ENCODE results near the gene NRAP. TPM values are rescaled to one million over a fixed set of nuclear protein-coding genes. Genes with fewer than 3 reads are reported as not detected.

The NRAP gene
- total RNA-seq, 4 donors from 2014 or later, result under 0.01 TPM; not detected in 3

GRCh38 chr10:113686028-113686427 lies 22.2 kb upstream of the NRAP start:
- TF ChIP-seq CTCF (IDR thresholded peaks at IDR 0.05) (no peak), POLR2A (IDR thresholded peaks at IDR 0.05) (no peak), EP300 (IDR thresholded peaks at IDR 0.05) (no peak)
- Histone ChIP-seq H3K27ac (no peak overlapping the region), H3K9me3 (peaks cover 0 to 48% (median 9%) of the 10 kb centered on the region in 4 donors), H3K36me3 (peaks cover 0 to 31% (median 0%) of the 10 kb centered on the region in 3 donors), H3K4me3 (no peak overlapping the region), H3K4me1 (peaks cover 0 to 13% (median 9%) of the 10 kb centered on the region in 4 donors), H3K27me3 (no peaks in the 10 kb centered on the region)
- 96 to 97% methylated on average over 3 of the region's 3 CpGs for WGBS, 2 donors
- no peak for DNase-seq (ENCODE audit: low spot score in 2 of 2)

- 83 to 95% methylated on average over 2 of the region's 2 CpGs for WGBS, 2 donors
- H3K36me3 ChIP-seq, result peaks cover 0 to 28% (median 0%) of the 10 kb centered on the region in 3 donors
- peaks cover 0 to 24% (median 16%) of the 10 kb centered on the region in 4 donors for H3K4me1 ChIP-seq
- no peaks in the 10 kb centered on the region for H3K27me3 ChIP-seq
- TF ChIP-seq CTCF (IDR thresholded peaks at IDR 0.05), result no peak
- TF ChIP-seq EP300 (IDR thresholded peaks at IDR 0.05), result no peak
- no peak overlapping the region for H3K27ac ChIP-seq
- H3K9me3 ChIP-seq, result peaks cover 0 to 38% (median 7%) of the 10 kb centered on the region in 4 donors
- H3K4me3 ChIP-seq, result no peak overlapping the region
- no peak for DNase-seq (ENCODE audit: low spot score in 2 of 2)
These were observed 19.5 kb upstream of the NRAP start for GRCh38 chr10:113683300-113683699.

GRCh38 chr10:113681533-113682470 lies 18.0 kb upstream of the NRAP start:
- 67% methylated on average over 5 of the region's 5 CpGs for WGBS, 2 donors
- Histone ChIP-seq H3K9me3 (peaks cover 0 to 25% (median 3%) of the 10 kb centered on the region in 4 donors), H3K27me3 (no peaks in the 10 kb centered on the region), H3K4me3 (peak overlapping the region in 1 of 4 donors; percentile 78), H3K4me1 (peaks cover 0 to 24% (median 16%) of the 10 kb centered on the region in 4 donors), H3K27ac (peak overlapping the region in 3 of 4 donors; percentile 13 to 95 (median 88)), H3K36me3 (peaks cover 0 to 20% (median 0%) of the 10 kb centered on the region in 3 donors)
- no peak for TF ChIP-seq POLR2A (IDR thresholded peaks at IDR 0.05)
- TF ChIP-seq CTCF (IDR thresholded peaks at IDR 0.05), result no peak
- no peak for TF ChIP-seq EP300 (IDR thresholded peaks at IDR 0.05)
- no peak for DNase-seq (ENCODE audit: low spot score in 2 of 2)

GRCh38 chr10:113680190-113681111 lies 16.6 kb upstream of the NRAP start:
- H3K4me3 ChIP-seq, result peak overlapping the region; percentile 78 to 92 (median 86)
- DNase-seq (ENCODE audit: low spot score in 2 of 2), result peak; percentile 21 to 52
- H3K9me3 ChIP-seq, result peaks cover 0 to 11% (median 0%) of the 10 kb centered on the region in 4 donors
- peaks cover 0 to 17% (median 0%) of the 10 kb centered on the region in 3 donors for H3K36me3 ChIP-seq
- no peak for TF ChIP-seq POLR2A (IDR thresholded peaks at IDR 0.05)
- peak in 1 of 2 donors; percentile 36 for TF ChIP-seq EP300 (IDR thresholded peaks at IDR 0.05)
- no peak for TF ChIP-seq CTCF (IDR thresholded peaks at IDR 0.05)
- no peaks in the 10 kb centered on the region for H3K27me3 ChIP-seq
- 4 to 6% methylated on average over 28 of the region's 28 CpGs for WGBS, 2 donors
- H3K27ac ChIP-seq, result peak overlapping the region; percentile 88 to 99 (median 94)
- peaks cover 0 to 24% (median 16%) of the 10 kb centered on the region in 4 donors for H3K4me1 ChIP-seq
